Activated effector memory CD4-positive, alpha-beta T cell treated with anti-CD3 and anti-CD28 coated beads, Interleukin-2, amount 50 U/mL, for 16 hours (primary cell): Measurements from ENCODE around the gene MAST4.

ENCODE experiments used
- DNase-seq: peaks from one replicate; pipeline ENCODE4 v3.0.0-alpha.2; 2020

The MAST4 gene

DNA sequence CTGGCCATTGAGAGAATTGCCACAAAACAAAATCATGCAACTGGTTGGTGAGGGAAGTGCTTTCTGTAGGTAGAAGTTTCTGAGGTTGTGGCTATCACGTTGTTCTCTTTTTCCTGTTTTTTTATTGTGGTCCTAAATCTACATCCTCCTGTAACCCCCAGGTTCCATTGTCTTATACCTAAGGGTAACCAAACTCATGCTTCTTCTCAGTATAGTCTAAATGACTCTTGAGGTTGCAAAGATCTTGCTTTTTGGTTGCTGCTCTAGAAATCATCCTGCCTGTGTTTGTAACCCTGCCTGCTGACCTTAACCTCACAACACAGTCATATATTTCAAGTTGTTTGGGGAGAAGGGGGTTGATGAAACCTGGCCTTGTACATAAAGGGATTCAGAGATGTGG lies 327.3 kb downstream of the MAST4 start:
- no peak for DNase-seq

DNA sequence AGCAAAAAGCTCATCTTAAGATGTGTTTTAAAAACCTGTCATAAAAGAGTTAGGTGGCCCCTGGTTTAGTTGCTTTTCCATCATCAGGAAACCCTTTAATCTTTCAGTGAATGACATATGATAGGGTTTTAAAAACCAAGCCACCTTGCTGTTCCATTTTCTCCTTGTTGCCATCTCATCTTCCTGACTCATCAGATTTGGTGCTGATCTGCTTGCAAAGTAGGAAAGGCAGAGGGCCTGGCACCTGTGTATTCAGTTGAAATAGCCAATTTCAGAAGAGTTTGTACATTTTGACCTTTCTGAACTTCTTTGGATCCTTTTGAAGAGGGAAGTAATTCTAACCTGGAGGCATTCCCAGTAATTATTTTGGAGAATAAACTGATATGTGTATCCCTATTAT lies 327.7 kb downstream of the MAST4 start:
- no peak for DNase-seq

- DNase-seq = no peak
Observed at GRCh38 chr5:66927140-66927539, 330.9 kb downstream of the MAST4 start.

GRCh38 chr5:66929281-66929680 lies 333.1 kb downstream of the MAST4 start:
- DNase-seq = no peak

DNA sequence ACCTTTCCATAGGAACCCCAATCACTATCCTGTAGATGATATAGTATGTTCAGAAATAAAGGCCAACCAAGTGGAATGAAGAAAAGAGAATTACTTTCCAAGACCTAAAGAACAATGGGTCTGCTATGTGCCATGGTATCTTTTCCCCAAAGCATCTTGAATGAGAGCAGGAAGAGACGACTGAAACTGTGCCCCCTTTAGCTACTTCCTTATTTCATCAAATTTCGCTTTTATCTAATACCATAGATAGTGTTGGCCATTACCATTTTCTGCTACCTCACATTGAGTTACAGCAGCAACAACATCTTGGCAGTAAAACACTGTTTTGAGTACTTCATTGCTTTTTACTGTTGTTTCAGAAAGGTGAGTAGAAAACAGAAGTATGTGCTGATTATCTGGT lies 333.8 kb downstream of the MAST4 start:
- DNase-seq = no peak

- DNase-seq = no peak
Observed at GRCh38 chr5:66931651-66932050, 335.5 kb downstream of the MAST4 start.

DNA sequence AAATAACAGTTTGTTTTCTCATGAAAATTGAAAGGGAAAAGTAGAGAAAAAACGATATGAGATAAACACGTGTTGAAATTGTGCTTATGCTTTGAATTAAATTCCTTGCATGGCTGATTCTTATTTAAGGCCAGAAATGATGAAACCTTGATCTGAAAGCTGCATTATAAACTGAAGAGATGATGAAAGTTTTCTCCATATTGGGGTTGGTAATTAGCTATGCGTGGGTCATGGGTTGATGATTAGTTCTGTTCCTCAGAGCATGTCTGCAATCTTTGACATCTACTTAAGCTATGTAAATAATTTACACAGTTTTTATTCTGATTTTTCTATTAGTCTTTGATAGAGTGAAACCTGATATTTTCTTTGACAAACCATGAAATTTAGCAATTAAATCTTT lies 336.3 kb downstream of the MAST4 start:
- DNase-seq = no peak

DNA sequence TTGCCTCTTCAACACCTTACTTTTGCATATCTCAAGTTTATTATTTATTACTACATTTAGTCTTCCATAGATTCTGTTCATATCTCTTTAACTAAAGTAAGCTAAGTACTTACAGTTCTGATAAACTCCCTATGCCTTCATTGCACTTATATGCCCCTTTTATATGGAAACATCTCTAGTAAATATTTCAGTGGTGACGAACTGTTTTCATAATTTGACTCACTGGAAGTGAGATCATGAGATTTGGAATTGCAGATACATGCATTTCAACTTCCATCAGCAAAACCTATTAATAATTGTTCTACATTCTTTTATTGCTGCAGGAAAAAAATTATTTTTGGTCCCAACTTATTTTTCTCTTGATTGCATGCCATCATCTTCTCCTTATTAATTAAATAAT lies 336.9 kb downstream of the MAST4 start:
- DNase-seq = no peak

DNA sequence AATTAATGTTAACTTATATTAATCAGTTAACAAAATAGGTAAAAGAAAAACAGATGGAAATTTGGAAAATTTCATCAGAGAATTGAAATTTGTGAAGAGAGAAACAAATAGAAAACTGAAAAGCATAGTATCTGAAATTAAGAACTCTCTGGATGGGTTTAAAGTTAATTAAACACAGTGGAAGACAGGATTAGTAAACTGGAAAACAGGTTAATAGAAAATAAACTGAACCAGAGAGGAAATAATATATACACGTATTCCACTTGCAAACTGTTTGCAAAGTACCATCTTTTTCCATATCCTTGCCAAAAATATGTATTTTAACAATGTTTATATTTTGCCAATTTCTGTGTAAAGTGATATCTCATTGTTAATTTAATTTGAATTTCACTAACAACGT lies 342.9 kb downstream of the MAST4 start:
- no peak for DNase-seq

GRCh38 chr5:66945389-66946349 lies 349.5 kb downstream of the MAST4 start:
- DNase-seq = no peak

DNA sequence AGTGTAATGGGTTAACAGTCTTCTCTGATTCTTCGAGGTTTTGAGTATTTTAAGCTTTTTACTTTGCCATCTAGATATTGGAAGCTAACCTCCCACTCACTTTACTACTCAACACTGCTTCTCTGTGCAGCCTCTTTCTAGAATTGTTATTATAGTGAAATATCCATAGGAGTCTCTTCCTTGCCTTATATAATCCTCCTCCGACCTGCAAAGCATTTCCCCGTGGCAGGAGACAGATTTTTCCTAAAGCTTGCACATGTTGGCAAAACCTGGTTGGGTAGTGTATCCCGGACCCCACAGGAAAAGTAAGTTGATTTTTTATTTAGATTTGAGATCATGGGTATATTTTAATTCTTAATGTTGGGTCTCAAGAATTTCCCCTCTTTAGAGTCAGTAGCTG lies 351.3 kb downstream of the MAST4 start:
- no peak for DNase-seq

- DNase-seq = no peak
Observed at GRCh38 chr5:66949066-66949465, 352.9 kb downstream of the MAST4 start.

DNA sequence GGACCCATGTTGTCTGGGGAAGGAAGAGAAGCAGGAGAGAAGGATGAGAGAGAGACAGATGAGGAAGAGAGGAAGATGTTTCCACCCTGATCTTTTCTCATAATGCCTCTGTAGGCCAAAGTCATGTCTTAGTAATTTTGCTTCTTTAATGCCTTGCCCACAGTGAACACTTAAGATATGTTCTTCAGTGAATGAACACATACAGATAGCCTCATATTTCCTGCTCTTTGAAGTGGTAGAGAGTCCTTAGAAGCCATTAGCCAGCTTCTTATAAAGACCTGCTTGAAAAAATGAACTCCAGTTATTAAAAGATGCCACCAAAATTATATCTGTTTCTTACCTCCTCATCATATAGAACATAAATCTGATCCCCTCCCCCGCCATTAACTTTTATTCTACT lies 356.0 kb downstream of the MAST4 start:
- no peak for DNase-seq

- no peak for DNase-seq
Observed at GRCh38 chr5:66956439-66956838, 360.2 kb downstream of the MAST4 start.

- no peak for DNase-seq
Observed at GRCh38 chr5:66958201-66958979, 362.2 kb downstream of the MAST4 start.

- DNase-seq = no peak
Observed at GRCh38 chr5:66958980-66959641, 362.9 kb downstream of the MAST4 start.

DNA sequence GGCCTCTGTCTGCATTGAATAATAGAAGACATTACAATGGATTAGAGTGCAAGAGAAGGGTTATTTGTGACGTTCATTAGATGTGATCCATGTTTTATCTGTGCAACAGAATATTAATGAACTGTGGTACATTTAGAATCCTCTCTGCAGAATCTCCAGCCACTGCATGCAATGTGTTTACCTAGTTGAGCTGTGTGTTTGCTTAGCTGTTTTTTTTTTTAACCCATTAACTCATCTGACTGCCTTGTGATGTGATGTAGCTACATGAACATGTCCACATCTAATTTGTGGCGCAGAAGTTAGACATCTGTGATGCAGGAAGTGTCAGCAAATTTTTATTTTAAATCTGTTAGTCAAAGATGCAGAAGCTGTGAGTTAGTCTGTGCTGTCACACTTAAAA lies 363.5 kb downstream of the MAST4 start:
- DNase-seq = no peak

- no peak for DNase-seq
Observed at GRCh38 chr5:66960369-66961137, 364.4 kb downstream of the MAST4 start.

DNA sequence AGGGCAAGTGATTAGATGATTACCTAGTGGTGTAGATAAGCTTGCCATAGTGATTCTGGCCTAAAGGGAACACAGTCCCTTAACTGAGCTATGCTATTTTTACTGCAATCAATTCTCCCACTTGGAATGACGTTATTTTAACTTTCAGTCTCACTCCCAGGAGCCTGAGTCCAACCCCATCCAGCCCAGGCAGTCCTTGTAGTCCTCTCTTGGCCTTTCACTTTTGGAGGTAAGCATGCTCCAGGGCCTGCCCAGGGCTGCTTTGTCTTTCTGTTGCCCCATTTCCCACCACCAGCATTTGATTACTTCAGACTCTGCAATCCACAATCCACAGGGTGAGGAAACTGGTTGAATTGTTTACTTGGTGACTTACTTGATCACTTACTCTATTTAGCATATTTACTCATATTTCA lies 367.4 kb downstream of the MAST4 start:
- no peak for DNase-seq

- no peak for DNase-seq
Observed at GRCh38 chr5:66966439-66966838, 370.2 kb downstream of the MAST4 start.

GRCh38 chr5:66967102-66967501 lies 370.9 kb downstream of the MAST4 start:
- no peak for DNase-seq

DNA sequence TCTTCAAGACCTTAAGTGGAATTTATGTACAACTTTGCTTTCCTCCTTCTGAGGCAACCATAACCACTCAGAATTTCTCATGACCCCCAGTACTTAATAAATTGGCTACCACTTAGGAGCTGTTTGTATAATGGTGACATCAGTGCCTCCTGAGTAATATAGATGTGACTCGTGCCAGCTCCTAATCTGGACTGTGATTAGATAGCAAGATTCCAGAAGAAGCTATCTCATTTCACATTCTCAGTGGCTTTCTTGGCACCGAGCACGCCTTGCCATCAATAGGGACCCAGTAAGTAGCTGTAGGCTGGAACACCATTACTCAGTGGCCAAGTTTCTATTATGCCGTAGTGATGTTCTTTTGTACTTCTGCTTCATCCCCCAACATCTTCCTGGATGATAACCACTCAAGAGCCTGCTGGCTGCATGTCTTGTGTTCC lies 371.7 kb downstream of the MAST4 start:
- DNase-seq = no peak

DNA sequence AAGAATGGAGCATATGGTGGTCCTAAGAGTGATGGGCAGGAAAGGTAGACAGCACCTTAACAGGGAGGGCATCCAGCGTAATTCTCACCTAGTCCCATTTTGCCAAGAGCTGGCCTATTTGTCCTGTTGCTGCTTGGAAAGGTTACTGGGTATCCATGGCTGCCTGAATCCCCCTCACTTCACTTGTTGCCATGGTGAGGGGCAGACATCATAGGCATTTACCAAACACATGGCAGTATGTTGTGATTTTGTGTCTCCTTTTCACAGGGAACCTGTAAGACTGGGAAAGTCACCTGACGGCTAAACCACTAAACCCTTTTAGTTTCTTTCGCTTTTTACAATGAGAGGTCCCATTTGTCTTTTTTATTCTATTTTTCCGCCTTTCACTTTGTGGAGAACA lies 373.3 kb downstream of the MAST4 start:
- DNase-seq = no peak
